HEK293 (cell line): ENCODE measurements around the gene FOSL1.

Source experiments
- CTCF ChIA-PET: fragments of 350-600 bp; formaldehyde crosslinking; extraction: SDS; loops from one replicate; lab custom pipeline; 2021; ENCODE audit warnings: antibody characterized with exemption; lab: Yijun Ruan, JAX
- POLR2A ChIA-PET: fragments of 300-600 bp; formaldehyde crosslinking; extraction: SDS; loops from one replicate; lab custom pipeline; 2020; ENCODE audit warnings: antibody characterized with exemption, inconsistent platforms; lab: Yijun Ruan, JAX
- H3K27ac ChIP-seq: fragments of 200-500 bp; sonication (Bioruptor generic); 2 replicates; pipeline ENCODE4 v1.5.1; 2014; ENCODE audit warnings: low read depth, low read length, control low read depth, inconsistent platforms; ENCODE audit errors: extremely low read depth
- H3K36me3 ChIP-seq, 2 experiments: fragments of 200-500 bp in 1 of 2; sonication (Bioruptor generic) in 1 of 2; 1 replicate in 1 of 2; 2 replicates in 1 of 2; pipeline ENCODE4 v1.5.1; 2014 to 2017; ENCODE audit warnings: inconsistent platforms in 2 of 2, low read length in 2 of 2; ENCODE audit not compliant: control insufficient read depth in 2 of 2, insufficient read depth in 1 of 2
- H3K4me1 ChIP-seq: fragments of 200-500 bp; sonication (Bioruptor generic); 2 replicates; pipeline ENCODE4 v1.5.1; 2014; ENCODE audit warnings: mild to moderate bottlenecking, low read length, inconsistent platforms; ENCODE audit not compliant: control insufficient read depth, insufficient read depth
- H3K4me3 ChIP-seq: 2 replicates; pipeline ENCODE4 v1.5.1; 2011; ENCODE audit warnings: low read depth, mild to moderate bottlenecking, control low read depth, low read length, moderate library complexity
- H3K9me3 ChIP-seq: fragments of 200-500 bp; sonication (Bioruptor generic); 2 replicates; pipeline ENCODE4 v1.5.1; 2014; ENCODE audit warnings: low read depth, low read length, inconsistent platforms; ENCODE audit not compliant: control insufficient read depth, insufficient read depth
- BCL6B ChIP-seq: fragments of 450-650 bp; formaldehyde crosslinking; IDR thresholded peaks from 2 replicates; pipeline ENCODE4 v1.5.1; 2017; ENCODE audit warnings: missing biosample characterization, missing genetic modification characterization
- OVOL3 ChIP-seq: fragments of 450-650 bp; formaldehyde crosslinking; IDR thresholded peaks from 2 replicates; pipeline ENCODE4 v1.5.1; 2016; ENCODE audit warnings: missing biosample characterization, missing genetic modification characterization
- SALL2 ChIP-seq: fragments of 450-650 bp; formaldehyde crosslinking; IDR thresholded peaks from 2 replicates; pipeline ENCODE4 v1.5.0; 2017; ENCODE audit warnings: missing biosample characterization, mild to moderate bottlenecking, missing genetic modification characterization, borderline replicate concordance
- ZBTB10 ChIP-seq: fragments of 450-650 bp; formaldehyde crosslinking; IDR thresholded peaks from 2 replicates; pipeline ENCODE4 v1.5.1; 2016; ENCODE audit warnings: missing biosample characterization, missing genetic modification characterization
- ZBTB21 ChIP-seq: fragments of 450-650 bp; formaldehyde crosslinking; IDR thresholded peaks from 2 replicates; pipeline ENCODE4 v1.5.1; 2017; ENCODE audit warnings: missing biosample characterization, missing genetic modification characterization
- ZFP3 ChIP-seq: fragments of 450-650 bp; formaldehyde crosslinking; IDR thresholded peaks from 2 replicates; pipeline ENCODE4 v1.5.1; 2016; ENCODE audit warnings: low read depth, missing biosample characterization, missing genetic modification characterization
- ZNF114 ChIP-seq: fragments of 450-650 bp; formaldehyde crosslinking; IDR thresholded peaks from 2 replicates; pipeline ENCODE4 v1.5.0; 2017; ENCODE audit warnings: missing biosample characterization, missing genetic modification characterization
- ZNF223 ChIP-seq: fragments of 450-650 bp; formaldehyde crosslinking; IDR thresholded peaks from 2 replicates; pipeline ENCODE4 v1.5.1; 2016; ENCODE audit warnings: missing biosample characterization, missing genetic modification characterization
- ZNF280D ChIP-seq: fragments of 450-650 bp; formaldehyde crosslinking; IDR thresholded peaks from 2 replicates; pipeline ENCODE4 v1.5.1; 2016; ENCODE audit warnings: missing biosample characterization, missing genetic modification characterization
- ZNF324 ChIP-seq: fragments of 450-650 bp; formaldehyde crosslinking; IDR thresholded peaks from 2 replicates; pipeline ENCODE4 v1.5.1; 2016; ENCODE audit warnings: missing biosample characterization, missing genetic modification characterization
- ZNF394 ChIP-seq: fragments of 450-650 bp; formaldehyde crosslinking; IDR thresholded peaks from 2 replicates; pipeline ENCODE4 v1.5.1; 2016; ENCODE audit warnings: missing biosample characterization, missing genetic modification characterization, mild to moderate bottlenecking, moderate library complexity, borderline replicate concordance
- ZNF629 ChIP-seq: fragments of 450-650 bp; formaldehyde crosslinking; IDR thresholded peaks from 2 replicates; pipeline ENCODE4 v1.5.1; 2017; ENCODE audit warnings: missing biosample characterization, missing genetic modification characterization
- ZNF664 ChIP-seq: fragments of 450-650 bp; formaldehyde crosslinking; IDR thresholded peaks from 2 replicates; pipeline ENCODE4 v1.5.1; 2016; ENCODE audit warnings: missing biosample characterization, missing genetic modification characterization
- ZNF76 ChIP-seq: fragments of 450-650 bp; formaldehyde crosslinking; IDR thresholded peaks from 2 replicates; pipeline ENCODE4; 2016; ENCODE audit warnings: low read depth, missing biosample characterization, missing genetic modification characterization, borderline replicate concordance
- ZNF768 ChIP-seq: fragments of 450-650 bp; formaldehyde crosslinking; IDR thresholded peaks from 2 replicates; pipeline ENCODE4 v1.5.1; 2018; ENCODE audit warnings: missing biosample characterization, mild to moderate bottlenecking, missing genetic modification characterization
- ZNF785 ChIP-seq: fragments of 450-650 bp; formaldehyde crosslinking; IDR thresholded peaks from 2 replicates; pipeline ENCODE4 v1.5.1; 2016; ENCODE audit warnings: missing biosample characterization, missing genetic modification characterization
- TF ChIP-seq, protein P1 (sequence below): fragments of 450-650 bp; formaldehyde crosslinking; IDR thresholded peaks from 2 replicates; pipeline ENCODE4 v1.5.1; 2016; ENCODE audit warnings: missing biosample characterization, missing genetic modification characterization
- TF ChIP-seq, protein P2 (sequence below): fragments of 450-650 bp; formaldehyde crosslinking; IDR thresholded peaks from 2 replicates; pipeline ENCODE4 v1.5.1; 2016; ENCODE audit warnings: missing biosample characterization, missing genetic modification characterization
- TF ChIP-seq, protein P3 (sequence below): fragments of 450-650 bp; formaldehyde crosslinking; IDR thresholded peaks from 2 replicates; pipeline ENCODE4 v1.5.1; 2016; ENCODE audit warnings: missing biosample characterization, missing genetic modification characterization

The FOSL1 gene

DNA sequence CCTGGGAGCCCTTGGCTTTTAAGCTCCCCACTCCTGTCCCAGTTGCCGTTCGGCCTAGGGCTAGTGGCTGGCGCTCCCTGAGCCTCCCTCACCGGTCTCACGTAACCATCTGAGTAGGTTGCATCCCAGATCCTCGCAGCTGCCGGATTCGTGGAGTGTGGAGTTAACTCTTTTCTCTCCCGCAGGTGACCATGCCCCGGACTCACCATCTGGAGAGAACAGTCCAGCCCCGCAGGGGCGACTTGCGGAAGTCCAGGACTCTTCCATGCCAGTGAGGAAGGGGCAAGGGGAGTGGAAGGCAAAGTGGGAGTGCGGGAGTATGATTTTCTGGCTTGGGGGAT is 39.1 kb downstream of the FOSL1 start (continued):
- TF ChIP-seq ZNF76 (tag by site-specific recombination) (no peak), ZNF324 (tag by site-specific recombination) (no peak)

DNA sequence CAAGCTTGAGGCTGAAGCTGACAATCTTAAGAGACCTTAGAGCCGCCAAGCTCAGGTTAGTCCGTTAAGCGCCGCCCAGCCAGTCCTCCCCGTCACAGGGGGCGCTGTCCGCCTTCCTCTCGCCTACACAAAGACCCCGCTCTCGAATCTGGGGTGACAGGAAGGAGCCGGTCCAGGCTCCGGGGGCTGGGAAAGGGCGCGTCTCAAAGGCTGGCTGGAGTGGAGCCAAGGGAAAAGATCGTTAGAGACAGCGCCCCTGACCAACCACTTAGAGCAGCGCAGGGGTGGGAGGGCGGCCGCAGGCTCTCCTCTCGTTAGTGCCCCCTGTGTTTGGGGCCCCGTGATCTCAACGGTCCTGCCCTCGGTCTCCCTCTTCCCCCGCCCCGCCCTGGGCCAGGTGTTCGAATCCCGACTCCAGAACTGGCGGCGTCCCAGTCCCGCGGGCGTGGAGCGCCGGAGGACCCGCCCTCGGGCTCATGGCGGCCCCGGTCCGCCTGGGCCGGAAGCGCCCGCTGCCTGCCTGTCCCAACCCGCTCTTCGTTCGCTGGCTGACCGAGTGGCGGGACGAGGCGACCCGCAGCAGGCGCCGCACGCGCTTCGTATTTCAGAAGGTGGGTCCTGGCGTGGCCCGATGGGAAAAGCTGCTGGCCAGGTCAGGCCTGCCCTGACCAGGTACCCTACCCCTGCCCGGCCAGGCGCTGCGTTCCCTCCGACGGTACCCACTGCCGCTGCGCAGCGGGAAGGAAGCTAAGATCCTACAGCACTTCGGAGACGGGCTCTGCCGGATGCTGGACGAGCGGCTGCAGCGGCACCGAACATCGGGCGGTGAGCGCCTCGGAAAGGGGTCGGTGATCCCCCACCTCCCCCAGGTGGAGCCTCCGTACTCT is 39.7 kb downstream of the FOSL1 start, which contains the start of gene MUS81:
MUS81 (plus strand) TSS at position 156 of the 887 bp plus-strand sequence; CDS start at position 477, 321 bp downstream.
- peak within 1 kb of the TSS; percentile 92 for H3K27ac ChIP-seq
- peak within 1 kb of the TSS; percentile 94 for H3K4me3 ChIP-seq
- POLR2A ChIA-PET = interaction anchor here (0.7 to 6.5 kb wide), 25 partner anchors 9 to 407 kb away, joined by 3 to 121 read pairs (median 5); partner anchors contain the start of genes CCDC85B, FIBP, KAT5 and MAP3K11
- peaks cover 0 to 54% of the 10 kb centered on the region in 2 experiments; a peak in 1 of 3 replicates for H3K36me3 ChIP-seq
- peaks cover 4% of the 10 kb centered on the region; the same call in 1 of the 2 replicates for H3K4me1 ChIP-seq
- CTCF ChIA-PET = interaction anchor here (0.5 to 6.3 kb wide), 46 partner anchors 9 to 246 kb away, joined by 3 to 118 read pairs (median 4); partner anchors contain the start of genes CCDC85B, FIBP, KAT5 and TSGA10IP
- no peaks in the 10 kb centered on the region for H3K9me3 ChIP-seq
- TF ChIP-seq, protein P1, sequence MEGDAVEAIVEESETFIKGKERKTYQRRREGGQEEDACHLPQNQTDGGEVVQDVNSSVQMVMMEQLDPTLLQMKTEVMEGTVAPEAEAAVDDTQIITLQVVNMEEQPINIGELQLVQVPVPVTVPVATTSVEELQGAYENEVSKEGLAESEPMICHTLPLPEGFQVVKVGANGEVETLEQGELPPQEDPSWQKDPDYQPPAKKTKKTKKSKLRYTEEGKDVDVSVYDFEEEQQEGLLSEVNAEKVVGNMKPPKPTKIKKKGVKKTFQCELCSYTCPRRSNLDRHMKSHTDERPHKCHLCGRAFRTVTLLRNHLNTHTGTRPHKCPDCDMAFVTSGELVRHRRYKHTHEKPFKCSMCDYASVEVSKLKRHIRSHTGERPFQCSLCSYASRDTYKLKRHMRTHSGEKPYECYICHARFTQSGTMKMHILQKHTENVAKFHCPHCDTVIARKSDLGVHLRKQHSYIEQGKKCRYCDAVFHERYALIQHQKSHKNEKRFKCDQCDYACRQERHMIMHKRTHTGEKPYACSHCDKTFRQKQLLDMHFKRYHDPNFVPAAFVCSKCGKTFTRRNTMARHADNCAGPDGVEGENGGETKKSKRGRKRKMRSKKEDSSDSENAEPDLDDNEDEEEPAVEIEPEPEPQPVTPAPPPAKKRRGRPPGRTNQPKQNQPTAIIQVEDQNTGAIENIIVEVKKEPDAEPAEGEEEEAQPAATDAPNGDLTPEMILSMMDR = peak; percentile 94
- TF ChIP-seq ZNF629 (tag by site-specific recombination) (peak; percentile 76), ZNF114 (tag by site-specific recombination) (no peak), ZNF280D (no peak), ZBTB10 (peak; percentile 99), ZBTB21 (tag by site-specific recombination) (no peak), OVOL3 (no peak), ZNF768 (tag by site-specific recombination) (no peak), BCL6B (no peak), SALL2 (tag by site-specific recombination) (no peak), ZNF664 (tag by site-specific recombination) (no peak), ZNF76 (tag by site-specific recombination) (peak; percentile 51; the same call in 1 of the 2 replicates), ZNF223 (tag by site-specific recombination) (no peak), ZNF785 (tag by site-specific recombination) (no peak), ZNF394 (tag by site-specific recombination) (peak; percentile 64; the same call in 1 of the 2 replicates), ZFP3 (tag by site-specific recombination) (no peak)
- TF ChIP-seq, protein P2, sequence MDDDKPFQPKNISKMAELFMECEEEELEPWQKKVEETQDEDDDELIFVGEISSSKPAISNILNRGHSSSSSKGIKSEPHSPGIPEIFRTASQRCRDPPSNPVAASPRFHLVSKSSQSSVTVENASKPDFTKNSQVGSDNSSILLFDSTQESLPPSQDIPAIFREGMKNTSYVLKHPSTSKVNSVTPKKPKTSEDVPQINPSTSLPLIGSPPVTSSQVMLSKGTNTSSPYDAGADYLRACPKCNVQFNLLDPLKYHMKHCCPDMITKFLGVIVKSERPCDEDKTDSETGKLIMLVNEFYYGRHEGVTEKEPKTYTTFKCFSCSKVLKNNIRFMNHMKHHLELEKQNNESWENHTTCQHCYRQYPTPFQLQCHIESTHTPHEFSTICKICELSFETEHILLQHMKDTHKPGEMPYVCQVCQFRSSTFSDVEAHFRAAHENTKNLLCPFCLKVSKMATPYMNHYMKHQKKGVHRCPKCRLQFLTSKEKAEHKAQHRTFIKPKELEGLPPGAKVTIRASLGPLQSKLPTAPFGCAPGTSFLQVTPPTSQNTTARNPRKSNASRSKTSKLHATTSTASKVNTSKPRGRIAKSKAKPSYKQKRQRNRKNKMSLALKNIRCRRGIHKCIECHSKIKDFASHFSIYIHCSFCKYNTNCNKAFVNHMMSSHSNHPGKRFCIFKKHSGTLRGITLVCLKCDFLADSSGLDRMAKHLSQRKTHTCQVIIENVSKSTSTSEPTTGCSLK = no peak
- TF ChIP-seq, protein P3, sequence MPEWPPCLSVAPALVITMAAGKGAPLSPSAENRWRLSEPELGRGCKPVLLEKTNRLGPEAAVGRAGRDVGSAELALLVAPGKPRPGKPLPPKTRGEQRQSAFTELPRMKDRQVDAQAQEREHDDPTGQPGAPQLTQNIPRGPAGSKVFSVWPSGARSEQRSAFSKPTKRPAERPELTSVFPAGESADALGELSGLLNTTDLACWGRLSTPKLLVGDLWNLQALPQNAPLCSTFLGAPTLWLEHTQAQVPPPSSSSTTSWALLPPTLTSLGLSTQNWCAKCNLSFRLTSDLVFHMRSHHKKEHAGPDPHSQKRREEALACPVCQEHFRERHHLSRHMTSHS (tag by site-specific recombination) = no peak
